Measurements from ENCODE around the gene RPL4.

RPL4 gene

DNA sequence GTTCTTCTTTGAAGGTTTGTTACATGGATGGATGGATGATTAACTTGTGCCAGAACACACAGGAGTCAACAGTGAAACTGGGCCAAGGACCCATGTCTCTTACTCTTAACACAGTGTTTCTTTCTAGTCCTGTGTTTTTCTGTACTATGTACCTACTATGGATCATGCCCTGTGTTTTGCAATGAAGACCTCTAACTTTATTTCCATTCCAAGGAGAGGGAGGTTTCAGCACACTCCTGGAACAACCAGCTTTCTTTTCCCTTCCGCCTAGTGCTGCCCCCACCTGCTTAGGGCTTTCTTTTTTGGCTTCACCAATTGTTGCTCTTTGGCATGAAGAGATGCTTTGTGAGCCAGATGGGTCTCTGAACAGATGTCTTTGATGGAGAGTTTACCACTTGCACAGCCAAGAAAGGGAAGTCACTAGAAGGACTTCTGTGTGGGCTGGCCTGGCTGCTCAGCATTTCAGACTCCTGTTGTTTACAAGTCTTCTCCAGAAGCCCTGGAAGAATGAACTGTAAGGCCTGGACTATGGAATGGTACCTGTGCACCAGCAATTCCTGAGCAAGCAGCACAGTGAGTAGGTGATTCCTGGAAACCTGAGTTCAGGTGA is 51.6 kb downstream of the RPL4 start:
- no peak for DNase-seq

GRCh38 chr15:66452420-66452819 is 52.2 kb downstream of the RPL4 start:
- DNase-seq: no peak

All from activated CD8-positive, alpha-beta memory T cell treated with anti-CD3 and anti-CD28 coated beads for 24 hours (primary cell).